IMR-90 (cell line): ENCODE measurements around the gene SIK3. TPM values are rescaled to one million over a fixed set of nuclear protein-coding genes. Genes with fewer than 3 reads are reported as not detected.
A peak's percentile ranks its signal among the peaks of the same experiment; 100 is the strongest.

Experiments
- ATAC-seq: fragments of 200-7000 bp; cut with Tn5 transposase; 2 replicates; pipeline ENCODE4 v1.9.1; 2020; ENCODE audit warnings: low read depth, mild to moderate bottlenecking, moderate library complexity
- BruUV-seq: library from RNA; stranded (reverse); fragments of 400-500 nt; replicated peaks from 2 replicates; lab custom pipeline; 2021; lab: Mats Ljungman, UMichigan
- CTCF ChIA-PET: fragments of 300-600 bp; formaldehyde crosslinking; extraction: SDS; loops from one replicate; lab custom pipeline; 2021; ENCODE audit warnings: antibody characterized with exemption; lab: Yijun Ruan, JAX
- POLR2A ChIA-PET: fragments of 300-600 bp; sonication (Branson Sonifier 250); formaldehyde crosslinking; loops from one replicate; lab custom pipeline; 2022; ENCODE audit warnings: antibody characterized with exemption; ENCODE audit not compliant: unreplicated experiment; lab: Charles Lee
- DNase-seq: peaks from one replicate; pipeline ENCODE4 v3.0.0; 2013
- H2AFZ ChIP-seq: replicated peaks from 2 replicates; pipeline ENCODE3; 2013; ENCODE audit warnings: low read length, mild to moderate bottlenecking; ENCODE audit not compliant: poor library complexity
- H2AK5ac ChIP-seq: 2 replicates; pipeline ENCODE4 v1.6.1; 2013; ENCODE audit warnings: low read depth, low read length, inconsistent platforms
- H2AK9ac ChIP-seq: replicated peaks from 2 replicates; pipeline ENCODE3; 2013; ENCODE audit warnings: mild to moderate bottlenecking, low read depth, low read length, moderate library complexity; ENCODE audit not compliant: poor library complexity
- H2BK120ac ChIP-seq: 2 replicates; pipeline ENCODE4 v1.6.1; 2013; ENCODE audit warnings: low read depth, low read length, inconsistent platforms
- H2BK15ac ChIP-seq: 3 replicates; pipeline ENCODE4 v1.6.1; 2013; ENCODE audit warnings: low read depth, low read length, inconsistent platforms
- H2BK20ac ChIP-seq: 2 replicates; pipeline ENCODE4 v1.6.1; 2013; ENCODE audit warnings: low read depth, mild to moderate bottlenecking, inconsistent platforms, low read length, moderate library complexity
- H2BK5ac ChIP-seq: 2 replicates; pipeline ENCODE4 v1.6.1; 2013; ENCODE audit warnings: mild to moderate bottlenecking, low read depth, low read length, inconsistent platforms; ENCODE audit not compliant: poor library complexity, severe bottlenecking
- H3K14ac ChIP-seq: replicated peaks from 2 replicates; pipeline ENCODE4 v1.6.1; 2013; ENCODE audit warnings: low read depth, low read length, inconsistent platforms
- H3K18ac ChIP-seq: 2 replicates; pipeline ENCODE4 v1.6.1; 2013; ENCODE audit warnings: low read depth, low read length, control low read depth
- H3K23ac ChIP-seq: 2 replicates; pipeline ENCODE4 v1.6.1; 2013; ENCODE audit warnings: low read depth, low read length, inconsistent platforms
- H3K27ac ChIP-seq: 2 replicates; pipeline ENCODE4 v1.5.1; 2013; ENCODE audit warnings: mild to moderate bottlenecking, control low read depth, low read length; ENCODE audit not compliant: insufficient read depth
- H3K27me3 ChIP-seq: 2 replicates; pipeline ENCODE4 v1.6.1; 2013; ENCODE audit warnings: low read length; ENCODE audit not compliant: control insufficient read depth, insufficient read depth
- H3K36me3 ChIP-seq: 2 replicates; pipeline ENCODE4 v1.6.1; 2013; ENCODE audit warnings: low read length, mixed read lengths; ENCODE audit not compliant: control insufficient read depth, insufficient read depth
- H3K4ac ChIP-seq: 2 replicates; pipeline ENCODE4 v1.6.1; 2013; ENCODE audit warnings: low read depth, low read length, inconsistent platforms
- H3K4me1 ChIP-seq: 2 replicates; pipeline ENCODE4 v1.6.1; 2013; ENCODE audit warnings: low read length, mixed read lengths; ENCODE audit not compliant: control insufficient read depth, insufficient read depth
- H3K4me2 ChIP-seq: 2 replicates; pipeline ENCODE4 v1.6.1; 2013; ENCODE audit warnings: low read depth, mild to moderate bottlenecking, control low read depth, low read length, moderate library complexity
- H3K4me3 ChIP-seq: 2 replicates; pipeline ENCODE4 v1.5.1; 2013; ENCODE audit warnings: low read depth, mild to moderate bottlenecking, control low read depth, low read length, moderate library complexity; ENCODE audit not compliant: insufficient read depth
- H3K56ac ChIP-seq: 2 replicates; pipeline ENCODE4 v1.6.1; 2013; ENCODE audit warnings: low read length, inconsistent platforms; ENCODE audit not compliant: insufficient read depth; ENCODE audit errors: extremely low read depth
- H3K79me1 ChIP-seq, 2 experiments: 2 replicates each; pipeline ENCODE4 v1.6.1; 2013; ENCODE audit warnings: low read length in 2 of 2, inconsistent platforms in 1 of 2, low read depth in 1 of 2
- H3K9ac ChIP-seq: 2 replicates; pipeline ENCODE4 v1.6.1; 2013; ENCODE audit warnings: low read depth, low read length, control low read depth
- H3K9me1 ChIP-seq: 2 replicates; pipeline ENCODE4 v1.6.1; 2013; ENCODE audit warnings: low read length, inconsistent platforms; ENCODE audit not compliant: insufficient read depth
- H3K9me3 ChIP-seq: 2 replicates; pipeline ENCODE4 v1.6.1; 2013; ENCODE audit warnings: low read length; ENCODE audit not compliant: control insufficient read depth, insufficient read depth
- H4K20me1 ChIP-seq: 2 replicates; pipeline ENCODE4 v1.6.1; 2013; ENCODE audit warnings: low read length, inconsistent platforms; ENCODE audit not compliant: insufficient read depth
- H4K5ac ChIP-seq: 2 replicates; pipeline ENCODE4 v1.6.1; 2013; ENCODE audit warnings: mild to moderate bottlenecking, low read depth, low read length, control low read depth
- H4K8ac ChIP-seq, 2 experiments: 2 replicates each; pipeline ENCODE4 v1.6.1; 2013; ENCODE audit warnings: low read depth in 2 of 2, low read length in 2 of 2, control low read depth in 1 of 2, inconsistent platforms in 1 of 2
- H4K91ac ChIP-seq: 2 replicates; pipeline ENCODE4 v1.6.1; 2013; ENCODE audit warnings: low read depth, low read length, inconsistent platforms; ENCODE audit not compliant: insufficient read depth
- BHLHE40 ChIP-seq: fragments of 150-350 bp; IDR thresholded peaks from 2 replicates; pipeline ENCODE4 v1.6.1; 2016; ENCODE audit warnings: mild to moderate bottlenecking, low read depth, low read length
- CEBPB ChIP-seq: IDR thresholded peaks from 2 replicates; pipeline ENCODE4 v1.6.1; 2012; ENCODE audit warnings: low read depth, low read length, improper control_type of control experiment
- CHD1 ChIP-seq: IDR thresholded peaks from 2 replicates; pipeline ENCODE4 v1.6.1; 2012; ENCODE audit warnings: low read depth, low read length, improper control_type of control experiment
- ELK1 ChIP-seq: fragments of 150-350 bp; IDR thresholded peaks from 2 replicates; pipeline ENCODE4 v1.6.1; 2016; ENCODE audit warnings: low read depth, mild to moderate bottlenecking, low read length, moderate library complexity, borderline replicate concordance
- FOS ChIP-seq: fragments of 150-350 bp; IDR thresholded peaks from 2 replicates; pipeline ENCODE4 v1.6.1; 2016; ENCODE audit warnings: low read depth, low read length
- MAFK ChIP-seq: IDR thresholded peaks from 2 replicates; pipeline ENCODE4 v1.6.1; 2012; ENCODE audit warnings: low read depth, low read length, improper control_type of control experiment
- MAZ ChIP-seq: IDR thresholded peaks from 2 replicates; pipeline ENCODE4 v1.6.1; 2012; ENCODE audit warnings: low read depth, mild to moderate bottlenecking, low read length, improper control_type of control experiment, moderate library complexity, borderline replicate concordance
- MXI1 ChIP-seq: IDR thresholded peaks from 2 replicates; pipeline ENCODE4 v1.6.1; 2012; ENCODE audit warnings: low read depth, mild to moderate bottlenecking, low read length, moderate library complexity, borderline replicate concordance
- NFE2L2 ChIP-seq: fragments of 150-350 bp; IDR thresholded peaks from 2 replicates; pipeline ENCODE4 v1.6.1; 2016; ENCODE audit warnings: low read depth, mild to moderate bottlenecking, low read length
- POLR2A ChIP-seq: IDR thresholded peaks from 2 replicates; pipeline ENCODE4 v1.6.1; 2012; ENCODE audit warnings: mild to moderate bottlenecking, low read depth, low read length
- RAD21 ChIP-seq: IDR thresholded peaks from 2 replicates; pipeline ENCODE4 v1.6.1; 2012; ENCODE audit warnings: low read length, improper control_type of control experiment
- RCOR1 ChIP-seq: IDR thresholded peaks from 2 replicates; pipeline ENCODE4 v1.6.1; 2012; ENCODE audit warnings: mild to moderate bottlenecking, low read length, improper control_type of control experiment; ENCODE audit not compliant: insufficient replicate concordance
- RFX5 ChIP-seq: IDR thresholded peaks from 2 replicates; pipeline ENCODE4 v1.8.0; 2012; ENCODE audit warnings: low read depth, mild to moderate bottlenecking, low read length, moderate library complexity
- SMC3 ChIP-seq: fragments of 150-350 bp; IDR thresholded peaks from 2 replicates; pipeline ENCODE4 v1.6.1; 2016; ENCODE audit warnings: low read depth, mild to moderate bottlenecking, antibody characterized with exemption, low read length, moderate library complexity
- WGBS, 2 experiments: methylation state at CpG; one replicate each; pipeline versions ENCODE4 v1.1.5 to v1.1.7; 2013; ENCODE audit warnings: missing lambda C conversion rate in 2 of 2; ENCODE audit not compliant: insufficient read length in 1 of 2; ENCODE audit errors: extremely low coverage in 2 of 2; 5-methylcytosine and 5-hydroxymethylcytosine counted together
- dilution Hi-C: fragments of 300-500 bp; cut with HindIII; formaldehyde crosslinking; loops from one replicate; pipeline ENCODE4 v1.14.3; 2018; ENCODE audit warnings: low sequenced_read_pairs; ENCODE audit not compliant: unreplicated experiment
- in situ Hi-C: fragments of 300-500 bp; cut with MboI; formaldehyde crosslinking; loops from 3 replicates; pipeline ENCODE4 v1.14.3; 2019; ENCODE audit warnings: low sequenced_read_pairs, inconsistent platforms, mixed read lengths
- intact Hi-C: fragments of 100-400 bp; cut with micrococcal nuclease; formaldehyde crosslinking; loops from 2 replicates; pipeline ENCODE4 v1.10.0; 2022
- polyA plus RNA-seq, 3 experiments: library from polyadenylated mRNA; depleted of rRNA; stranded (reverse); fragments of >200 nt; gene quantifications; 2 replicates each; pipeline ENCODE4 v1.2.3, GENCODE V29; 2012; ENCODE audit warnings: low replicate concordance in 1 of 3
- total RNA-seq: library from RNA; depleted of rRNA; stranded (reverse); fragments of >200 nt; gene quantifications from 2 replicates; pipeline ENCODE4 v1.2.3, GENCODE V29; 2012
- TF ChIP-seq, protein P1 (sequence below): conservative IDR thresholded peaks from 2 replicates; pipeline ENCODE4 v1.5.1; 2012; ENCODE audit warnings: mild to moderate bottlenecking, low read depth, low read length, improper control_type of control experiment
- TF ChIP-seq, protein P2 (sequence below): fragments of 150-350 bp; IDR thresholded peaks from 2 replicates; pipeline ENCODE4 v1.6.1; 2017; ENCODE audit warnings: mild to moderate bottlenecking, antibody characterized with exemption, low read length, low read depth

SIK3 gene
- total and polyA plus RNA-seq, 2 of the 4 experiments (the other 2 are of a cell fraction), result 8.2 to 9.1 TPM

- ATAC-seq (no peak), DNase-seq (no peak)
- Histone ChIP-seq H3K9me3 (no peaks in the 10 kb centered on the region), H4K8ac (no peak overlapping the region), H3K23ac (peak overlapping the region; percentile 67; the same call in 1 of the 2 replicates), H2AK5ac (no peak overlapping the region), H3K79me1 (peaks cover 30 to 33% of the 10 kb centered on the region in 2 experiments), H3K9ac (no peak overlapping the region), H2BK5ac (no peak overlapping the region), H2BK15ac (no peak overlapping the region), H3K14ac (no peak overlapping the region), H2AK9ac (no peak overlapping the region), H3K4me1 (peaks cover 5% of the 10 kb centered on the region; the same call in 1 of the 2 replicates), H4K5ac (no peak overlapping the region), H3K27me3 (no peaks in the 10 kb centered on the region), H3K9me1 (no peaks in the 10 kb centered on the region), H2BK120ac (no peak overlapping the region), H2BK20ac (no peak overlapping the region), H3K56ac (no peak overlapping the region), H4K20me1 (peaks cover 13% of the 10 kb centered on the region; the same call in 1 of the 2 replicates), H4K91ac (no peak overlapping the region), H3K4me2 (no peak overlapping the region), H3K27ac (no peak overlapping the region), H3K4ac (no peak overlapping the region), H2AFZ (no peak overlapping the region), H3K4me3 (no peak overlapping the region), H3K36me3 (no peaks in the 10 kb centered on the region), H3K18ac (no peak overlapping the region)
- in situ Hi-C loops (no loop called here), dilution Hi-C loops (no loop called here), intact Hi-C loops (no loop called here)
- CTCF ChIA-PET, result no interaction called here
- POLR2A ChIA-PET, result no interaction called here
- TF ChIP-seq ELK1, result no peak
- TF ChIP-seq MAZ, result no peak
- TF ChIP-seq CHD1, result no peak
- no peak for TF ChIP-seq RFX5
- TF ChIP-seq SMC3, result no peak
- TF ChIP-seq BHLHE40, result no peak
- TF ChIP-seq RCOR1, result no peak
- no peak for TF ChIP-seq FOS
- TF ChIP-seq, protein P1, sequence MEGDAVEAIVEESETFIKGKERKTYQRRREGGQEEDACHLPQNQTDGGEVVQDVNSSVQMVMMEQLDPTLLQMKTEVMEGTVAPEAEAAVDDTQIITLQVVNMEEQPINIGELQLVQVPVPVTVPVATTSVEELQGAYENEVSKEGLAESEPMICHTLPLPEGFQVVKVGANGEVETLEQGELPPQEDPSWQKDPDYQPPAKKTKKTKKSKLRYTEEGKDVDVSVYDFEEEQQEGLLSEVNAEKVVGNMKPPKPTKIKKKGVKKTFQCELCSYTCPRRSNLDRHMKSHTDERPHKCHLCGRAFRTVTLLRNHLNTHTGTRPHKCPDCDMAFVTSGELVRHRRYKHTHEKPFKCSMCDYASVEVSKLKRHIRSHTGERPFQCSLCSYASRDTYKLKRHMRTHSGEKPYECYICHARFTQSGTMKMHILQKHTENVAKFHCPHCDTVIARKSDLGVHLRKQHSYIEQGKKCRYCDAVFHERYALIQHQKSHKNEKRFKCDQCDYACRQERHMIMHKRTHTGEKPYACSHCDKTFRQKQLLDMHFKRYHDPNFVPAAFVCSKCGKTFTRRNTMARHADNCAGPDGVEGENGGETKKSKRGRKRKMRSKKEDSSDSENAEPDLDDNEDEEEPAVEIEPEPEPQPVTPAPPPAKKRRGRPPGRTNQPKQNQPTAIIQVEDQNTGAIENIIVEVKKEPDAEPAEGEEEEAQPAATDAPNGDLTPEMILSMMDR, result no peak
- no peak for TF ChIP-seq POLR2A
- TF ChIP-seq MXI1, result no peak
- TF ChIP-seq CEBPB, result no peak
- no peak for TF ChIP-seq MAFK
- TF ChIP-seq NFE2L2, result no peak
- TF ChIP-seq RAD21, result no peak
- TF ChIP-seq, protein P2, sequence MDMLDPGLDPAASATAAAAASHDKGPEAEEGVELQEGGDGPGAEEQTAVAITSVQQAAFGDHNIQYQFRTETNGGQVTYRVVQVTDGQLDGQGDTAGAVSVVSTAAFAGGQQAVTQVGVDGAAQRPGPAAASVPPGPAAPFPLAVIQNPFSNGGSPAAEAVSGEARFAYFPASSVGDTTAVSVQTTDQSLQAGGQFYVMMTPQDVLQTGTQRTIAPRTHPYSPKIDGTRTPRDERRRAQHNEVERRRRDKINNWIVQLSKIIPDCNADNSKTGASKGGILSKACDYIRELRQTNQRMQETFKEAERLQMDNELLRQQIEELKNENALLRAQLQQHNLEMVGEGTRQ, result no peak
- no TSS peak for BruUV-seq
- WGBS, 2 experiments, result no CpG with 5 or more reads among the region's 1 CpG
Observed at GRCh38 chr11:117037279-117037974, 60.8 kb downstream of the SIK3 start.
